ENCODE measurements around the gene PEPD.

PEPD gene

GRCh38 chr19:33418871-33419787 lies 102.5 kb downstream of the PEPD start:
- no peak for DNase-seq (ENCODE audit: low read depth)
- no peak overlapping the region for H3K4me3 ChIP-seq (ENCODE audit: low read length)
- TF ChIP-seq CTCF (IDR thresholded peaks at IDR 0.05; ENCODE audit: insufficient read depth, low read depth, low read length, missing control alignments) = no peak

GRCh38 chr19:33418461-33418860 lies 103.1 kb downstream of the PEPD start:
- no peak for DNase-seq (ENCODE audit: low read depth)
- H3K4me3 ChIP-seq (ENCODE audit: low read length) = no peak overlapping the region
- no peak for TF ChIP-seq CTCF (IDR thresholded peaks at IDR 0.05; ENCODE audit: insufficient read depth, low read depth, low read length, missing control alignments)

GRCh38 chr19:33417751-33418150 lies 103.8 kb downstream of the PEPD start:
- TF ChIP-seq CTCF (IDR thresholded peaks at IDR 0.05; ENCODE audit: insufficient read depth, low read depth, low read length, missing control alignments) = no peak
- no peak for DNase-seq (ENCODE audit: low read depth)
- H3K4me3 ChIP-seq (ENCODE audit: low read length) = no peak overlapping the region

GRCh38 chr19:33416307-33417215 lies 105.0 kb downstream of the PEPD start:
- H3K4me3 ChIP-seq (ENCODE audit: low read length) = no peak overlapping the region
- TF ChIP-seq CTCF (IDR thresholded peaks at IDR 0.05; ENCODE audit: insufficient read depth, low read depth, low read length, missing control alignments) = peak; percentile 75
- DNase-seq (ENCODE audit: low read depth) = peak; percentile 77

- no peak for TF ChIP-seq CTCF (IDR thresholded peaks at IDR 0.05; ENCODE audit: insufficient read depth, low read depth, low read length, missing control alignments)
- no peak for DNase-seq (ENCODE audit: low read depth)
- H3K4me3 ChIP-seq (ENCODE audit: low read length) = no peak overlapping the region
Measured at GRCh38 chr19:33414667-33415605, 106.7 kb downstream of the PEPD start.
